GM12891 (cell line): ENCODE results near the gene FBN2.

ENCODE experiments used
- PAX5 ChIP-seq: IDR thresholded peaks from 2 replicates; pipeline ENCODE4 v1.6.1; 2011; ENCODE audit warnings: low read length, moderate library complexity, mild to moderate bottlenecking; ENCODE audit not compliant: insufficient read depth, severe bottlenecking
- POLR2A ChIP-seq: IDR thresholded peaks from 2 replicates; pipeline ENCODE4 v1.6.1; 2011; ENCODE audit warnings: low read depth, low read length, control low read depth
- POLR2AphosphoS5 ChIP-seq: IDR thresholded peaks from 2 replicates; pipeline ENCODE4 v1.6.1; 2011; ENCODE audit warnings: low read depth, low read length, control low read depth
- SPI1 ChIP-seq: IDR thresholded peaks from 2 replicates; pipeline ENCODE4 v1.6.1; 2011; ENCODE audit warnings: low read depth, low read length, control low read depth
- TAF1 ChIP-seq: IDR thresholded peaks from 2 replicates; pipeline ENCODE4 v1.6.1; 2011; ENCODE audit warnings: low read depth, low read length, control low read depth

DNA sequence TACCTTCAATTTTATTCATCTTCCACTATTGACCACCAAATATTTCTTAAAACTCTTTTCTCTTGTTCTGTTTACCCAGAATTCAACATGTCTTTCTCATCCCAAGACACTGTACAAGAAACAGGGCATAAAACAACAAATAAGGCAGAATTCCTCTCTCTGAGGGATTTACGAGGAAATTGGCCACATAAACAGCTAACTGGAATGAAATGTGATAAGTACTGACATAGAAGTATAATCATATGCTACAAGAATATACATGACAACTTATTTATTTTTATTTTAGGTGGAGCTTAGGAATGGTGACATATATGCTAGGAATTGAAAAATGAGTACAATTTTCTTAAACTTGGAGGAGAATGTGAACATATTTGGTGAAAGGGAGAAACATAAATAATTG lies 48.8 kb upstream of the FBN2 start:
- no peak for TF ChIP-seq POLR2A
- no peak for TF ChIP-seq TAF1
- TF ChIP-seq POLR2AphosphoS5, result no peak
- no peak for TF ChIP-seq PAX5
- TF ChIP-seq SPI1, result no peak
